Keratinocyte (primary cell): Measurements from ENCODE around the gene CLNK. TPM values are rescaled to one million over a fixed set of nuclear protein-coding genes. Genes with fewer than 3 reads are reported as not detected.

Experiments used
- DNase-seq: peaks from one replicate; pipeline ENCODE4 v3.0.0-alpha.2; 2011; ENCODE audit warnings: low read depth, missing footprints, low spot score
- FAIRE-seq: peaks from 2 replicates; lab custom pipeline; 2011; peaks lifted over from hg19 to GRCh38; lab: Jason Lieb, UNC
- H2AFZ ChIP-seq: 2 replicates; pipeline ENCODE4 v1.6.0; 2012; ENCODE audit warnings: low read length, control low read depth, inconsistent platforms; ENCODE audit not compliant: control insufficient read depth
- H3K27ac ChIP-seq: 2 replicates; pipeline ENCODE4 v1.5.1; 2011; ENCODE audit warnings: low read length; ENCODE audit not compliant: control insufficient read depth, insufficient read depth
- H3K27me3 ChIP-seq: 3 replicates; pipeline ENCODE4 v1.6.0; 2011; ENCODE audit warnings: low read length; ENCODE audit not compliant: control insufficient read depth, insufficient read depth; ENCODE audit errors: extremely low read depth
- H3K36me3 ChIP-seq, 2 experiments: 2 replicates in 1 of 2; 3 replicates in 1 of 2; pipeline ENCODE4 v1.5.1; 2011; ENCODE audit warnings: low read length in 2 of 2, mild to moderate bottlenecking in 1 of 2; ENCODE audit not compliant: control insufficient read depth in 2 of 2, insufficient read depth in 2 of 2; ENCODE audit errors: extremely low read depth in 1 of 2
- H3K4me1 ChIP-seq: 3 replicates; pipeline ENCODE4 v1.5.1; 2011; ENCODE audit warnings: low read length; ENCODE audit not compliant: control insufficient read depth, insufficient read depth; ENCODE audit errors: extremely low read depth
- H3K4me2 ChIP-seq: 3 replicates; pipeline ENCODE4 v1.6.0; 2011; ENCODE audit warnings: low read depth, low read length; ENCODE audit not compliant: control insufficient read depth, insufficient read depth; ENCODE audit errors: extremely low read depth
- H3K4me3 ChIP-seq, 3 experiments: fragments of 200-600 bp in 1 of 3; sonication (generic) in 1 of 3; 2 replicates in 2 of 3; 3 replicates in 1 of 3; pipeline ENCODE4 v1.5.1; 2011 to 2016; ENCODE audit warnings: low read length in 3 of 3, mild to moderate bottlenecking in 3 of 3, control low read depth in 2 of 3, inconsistent platforms in 1 of 3, low read depth in 1 of 3, mixed read lengths in 1 of 3, mixed run types in 1 of 3, moderate library complexity in 1 of 3; ENCODE audit not compliant: control insufficient read depth in 2 of 3, insufficient read depth in 2 of 3; ENCODE audit errors: extremely low read depth in 1 of 3
- H3K79me2 ChIP-seq: 2 replicates; pipeline ENCODE4 v1.6.0; 2012; ENCODE audit warnings: low read length; ENCODE audit not compliant: control insufficient read depth, insufficient read depth
- H3K9ac ChIP-seq: 3 replicates; pipeline ENCODE4 v1.6.0; 2011; ENCODE audit warnings: low read length; ENCODE audit not compliant: control insufficient read depth, insufficient read depth; ENCODE audit errors: extremely low read depth
- H3K9me1 ChIP-seq: 3 replicates; pipeline ENCODE4 v1.6.0; 2011; ENCODE audit warnings: low read length; ENCODE audit not compliant: control insufficient read depth, insufficient read depth; ENCODE audit errors: extremely low read depth
- H3K9me3 ChIP-seq: 2 replicates; pipeline ENCODE4 v1.5.1; 2012; ENCODE audit warnings: low read depth, low read length; ENCODE audit not compliant: control insufficient read depth
- H4K20me1 ChIP-seq: 3 replicates; pipeline ENCODE4 v1.6.0; 2011; ENCODE audit warnings: low read length; ENCODE audit not compliant: control insufficient read depth, insufficient read depth; ENCODE audit errors: extremely low read depth
- EZH2 ChIP-seq: IDR thresholded peaks from one replicate; pipeline ENCODE4 v1.6.1; 2012; ENCODE audit warnings: inconsistent platforms, mild to moderate bottlenecking, low read length, moderate library complexity
- dilution Hi-C: fragments of 300-500 bp; cut with MboI; formaldehyde crosslinking; loops from one replicate; pipeline ENCODE4 v1.7.0; 2020; ENCODE audit warnings: low sequenced_read_pairs; ENCODE audit not compliant: extremely low pct_ligation_motif_present
- polyA plus RNA-seq, 5 experiments: library from polyadenylated mRNA; depleted of rRNA in 3 of 5; stranded (reverse) in 3 of 5; stranded (forward) in 1 of 5; unstranded in 1 of 5; fragments of >200 nt; gene quantifications; 1 replicate in 1 of 5; 2 replicates in 3 of 5; 3 replicates in 1 of 5; pipeline versions ENCODE4 v1.2.1 to v1.2.3, GENCODE V29; 2011 to 2012; ENCODE audit warnings: missing spikeins in 2 of 5, low read depth in 1 of 5, low replicate concordance in 1 of 5
- TF ChIP-seq, protein P1 (sequence below), 3 experiments: IDR thresholded peaks in 1 of 3; conservative IDR thresholded peaks in 1 of 3; optimal IDR thresholded peaks in 1 of 3; 2 replicates in 2 of 3; 3 replicates in 1 of 3; pipeline versions ENCODE3 to v1.5.1; 2011; ENCODE audit warnings: low read length in 3 of 3, mild to moderate bottlenecking in 3 of 3, moderate library complexity in 2 of 3, control low read depth in 1 of 3, inconsistent platforms in 1 of 3; ENCODE audit not compliant: insufficient read depth in 2 of 3; ENCODE audit errors: extremely low read depth in 1 of 3

Gene CLNK
- polyA plus RNA-seq, 1 donor (not counting 4 experiments of a cell fraction or from before 2014, with no cell fraction given): not detected

GRCh38 chr4:10526429-10527222 lies 157.9 kb downstream of the CLNK start:
- Histone ChIP-seq H4K20me1 (no peaks in the 10 kb centered on the region), H3K4me2 (peak overlapping the region; percentile 63), H3K9me3 (no peaks in the 10 kb centered on the region), H3K4me1 (peaks cover 34% of the 10 kb centered on the region), H3K9ac (peak overlapping the region; percentile 1), H3K9me1 (no peaks in the 10 kb centered on the region), H3K36me3 (no peaks in the 10 kb centered on the region), H3K27ac (peak overlapping the region; percentile 63), H2AFZ (peak overlapping the region; percentile 55), H3K4me3 (no peak overlapping the region), H3K27me3 (no peaks in the 10 kb centered on the region), H3K79me2 (no peaks in the 10 kb centered on the region)
- TF ChIP-seq, protein P1, sequence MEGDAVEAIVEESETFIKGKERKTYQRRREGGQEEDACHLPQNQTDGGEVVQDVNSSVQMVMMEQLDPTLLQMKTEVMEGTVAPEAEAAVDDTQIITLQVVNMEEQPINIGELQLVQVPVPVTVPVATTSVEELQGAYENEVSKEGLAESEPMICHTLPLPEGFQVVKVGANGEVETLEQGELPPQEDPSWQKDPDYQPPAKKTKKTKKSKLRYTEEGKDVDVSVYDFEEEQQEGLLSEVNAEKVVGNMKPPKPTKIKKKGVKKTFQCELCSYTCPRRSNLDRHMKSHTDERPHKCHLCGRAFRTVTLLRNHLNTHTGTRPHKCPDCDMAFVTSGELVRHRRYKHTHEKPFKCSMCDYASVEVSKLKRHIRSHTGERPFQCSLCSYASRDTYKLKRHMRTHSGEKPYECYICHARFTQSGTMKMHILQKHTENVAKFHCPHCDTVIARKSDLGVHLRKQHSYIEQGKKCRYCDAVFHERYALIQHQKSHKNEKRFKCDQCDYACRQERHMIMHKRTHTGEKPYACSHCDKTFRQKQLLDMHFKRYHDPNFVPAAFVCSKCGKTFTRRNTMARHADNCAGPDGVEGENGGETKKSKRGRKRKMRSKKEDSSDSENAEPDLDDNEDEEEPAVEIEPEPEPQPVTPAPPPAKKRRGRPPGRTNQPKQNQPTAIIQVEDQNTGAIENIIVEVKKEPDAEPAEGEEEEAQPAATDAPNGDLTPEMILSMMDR (optimal IDR thresholded peaks at IDR 0.05 in 1 of 3, IDR thresholded peaks at IDR 0.05 in 1 of 3, conservative IDR thresholded peaks at IDR 0.05 in 1 of 3; ENCODE audit: extremely low read depth in 1 of 3, insufficient read depth in 2 of 3, low read length in 3 of 3): no peak
- TF ChIP-seq EZH2: no peak
- DNase-seq (peak; percentile 96), FAIRE-seq (peak; percentile 90)
- dilution Hi-C loops: no loop called here

DNA sequence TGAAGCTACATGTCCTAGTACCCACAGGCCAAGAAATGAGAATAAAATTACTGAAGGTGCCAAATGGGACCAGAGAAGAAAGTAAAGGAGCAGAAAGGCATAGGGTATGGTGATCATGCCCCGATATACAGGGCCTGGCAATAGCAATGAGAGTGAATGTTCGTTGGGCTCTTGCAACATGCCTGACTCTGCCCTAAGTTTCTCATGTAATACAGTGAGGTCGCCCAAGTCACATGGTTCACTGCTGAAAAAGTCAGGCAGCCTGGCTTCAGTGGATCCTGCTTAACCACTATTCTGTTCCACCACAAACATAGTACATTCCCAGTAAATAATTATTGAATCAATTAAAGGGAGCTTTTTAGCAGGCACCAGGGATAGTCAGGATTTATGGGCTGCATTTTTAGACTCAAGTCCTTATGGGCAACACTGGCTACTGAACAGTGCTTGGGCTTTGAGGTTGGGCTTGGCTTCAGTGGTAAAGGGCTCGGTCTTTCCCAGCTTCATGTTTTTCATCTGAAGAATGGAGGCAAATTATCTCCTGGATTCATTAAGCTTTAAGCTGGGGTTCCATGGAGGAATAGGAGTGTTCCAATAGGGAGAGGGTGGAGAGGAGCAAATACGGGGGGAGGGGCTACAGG lies 160.3 kb downstream of the CLNK start:
- H3K27me3 ChIP-seq: no peaks in the 10 kb centered on the region
- no peak overlapping the region for H2AFZ ChIP-seq
- no peaks in the 10 kb centered on the region for H3K36me3 ChIP-seq
- no peak for FAIRE-seq
- TF ChIP-seq EZH2: no peak
- TF ChIP-seq, protein P1 (optimal IDR thresholded peaks at IDR 0.05 in 1 of 3, IDR thresholded peaks at IDR 0.05 in 1 of 3, conservative IDR thresholded peaks at IDR 0.05 in 1 of 3; ENCODE audit: extremely low read depth in 1 of 3, insufficient read depth in 2 of 3, low read length in 3 of 3): no peak
- no peaks in the 10 kb centered on the region for H4K20me1 ChIP-seq
- H3K4me2 ChIP-seq: no peak overlapping the region
- dilution Hi-C loops: no loop called here
- no peak overlapping the region for H3K9ac ChIP-seq
- H3K4me3 ChIP-seq: no peak overlapping the region
- no peak for DNase-seq
- peaks cover 24% of the 10 kb centered on the region for H3K4me1 ChIP-seq
- H3K9me1 ChIP-seq: no peaks in the 10 kb centered on the region
- no peak overlapping the region for H3K27ac ChIP-seq
- no peaks in the 10 kb centered on the region for H3K79me2 ChIP-seq
- H3K9me3 ChIP-seq: no peaks in the 10 kb centered on the region
